ENCODE results near the gene IL15RA. TPM values are rescaled to one million over a fixed set of nuclear protein-coding genes. Genes with fewer than 3 reads are reported as not detected.

Gene IL15RA
- total and polyA plus RNA-seq, 4 donors, result 6.6 to 10.7 (median 9.4) TPM

- H3K4me1 ChIP-seq (ENCODE audit: control insufficient read depth in 4 of 4, insufficient read depth in 4 of 4, low read length in 3 of 4), result peaks cover 4 to 11% (median 10%) of the 10 kb centered on the region in 4 donors
- no peak for TF ChIP-seq JUND (IDR thresholded peaks at IDR 0.05)
- no peak for TF ChIP-seq YY1 (IDR thresholded peaks at IDR 0.05)
- TF ChIP-seq EGR1 (IDR thresholded peaks at IDR 0.05; ENCODE audit: low read depth in 2 of 2), result no peak
- TF ChIP-seq HNF4G (IDR thresholded peaks at IDR 0.05), result no peak
- H3K4me3 ChIP-seq (ENCODE audit: low read depth in 1 of 3, low read length in 3 of 3), result no peak overlapping the region
- WGBS, result 95% methylated on average over 18 of the region's 18 CpGs
- no peaks in the 10 kb centered on the region for H3K9me3 ChIP-seq (ENCODE audit: control insufficient read depth in 4 of 4, low read length in 3 of 4)
- H3K27ac ChIP-seq (ENCODE audit: low read depth in 1 of 2, low read length in 2 of 2), result no peak overlapping the region
- H3K27me3 ChIP-seq (ENCODE audit: control insufficient read depth in 4 of 4, insufficient read depth in 4 of 4, low read length in 3 of 4), result no peaks in the 10 kb centered on the region
- peaks cover 0 to 39% (median 23%) of the 10 kb centered on the region in 4 donors for H3K36me3 ChIP-seq (ENCODE audit: control insufficient read depth in 4 of 4, insufficient read depth in 3 of 4, low read depth in 1 of 4, low read length in 3 of 4)
- no peak for DNase-seq (ENCODE audit: low spot score)
- no peak overlapping the region for H3K9ac ChIP-seq (ENCODE audit: low read depth in 1 of 2, low read length in 2 of 2)
These were observed 17.0 kb downstream of the IL15RA start for GRCh38 chr10:5960070-5960972.

- TF ChIP-seq FOXA2 (IDR thresholded peaks at IDR 0.05) (no peak), EGR1 (IDR thresholded peaks at IDR 0.05; ENCODE audit: low read depth in 2 of 2) (no peak)
- no peak overlapping the region for H3K9ac ChIP-seq (ENCODE audit: low read depth in 1 of 2, low read length in 2 of 2)
- DNase-seq (ENCODE audit: low spot score), result no peak
- 87% methylated on average over 10 of the region's 10 CpGs for WGBS
- H3K27ac ChIP-seq (ENCODE audit: low read depth in 1 of 2, low read length in 2 of 2), result no peak overlapping the region
- peaks cover 0 to 39% (median 23%) of the 10 kb centered on the region in 4 donors for H3K36me3 ChIP-seq (ENCODE audit: control insufficient read depth in 4 of 4, insufficient read depth in 3 of 4, low read depth in 1 of 4, low read length in 3 of 4)
- H3K4me1 ChIP-seq (ENCODE audit: control insufficient read depth in 4 of 4, insufficient read depth in 4 of 4, low read length in 3 of 4), result peaks cover under 1 to 5% (median 4%) of the 10 kb centered on the region in 4 donors
- no peaks in the 10 kb centered on the region for H3K27me3 ChIP-seq (ENCODE audit: control insufficient read depth in 4 of 4, insufficient read depth in 4 of 4, low read length in 3 of 4)
- H3K9me3 ChIP-seq (ENCODE audit: control insufficient read depth in 4 of 4, low read length in 3 of 4), result no peaks in the 10 kb centered on the region
- no peak overlapping the region for H3K4me3 ChIP-seq (ENCODE audit: low read depth in 1 of 3, low read length in 3 of 3)
These were observed 17.7 kb downstream of the IL15RA start for GRCh38 chr10:5959581-5960069.

- no peak for DNase-seq (ENCODE audit: low spot score)
- WGBS, result 94% methylated on average over 5 of the region's 5 CpGs
These were observed 18.2 kb downstream of the IL15RA start for GRCh38 chr10:5959142-5959541.

GRCh38 chr10:5958675-5959074, 18.7 kb downstream of the IL15RA start:
- no peaks in the 10 kb centered on the region for H3K27me3 ChIP-seq (ENCODE audit: control insufficient read depth in 4 of 4, insufficient read depth in 4 of 4, low read length in 3 of 4)
- H3K4me1 ChIP-seq (ENCODE audit: control insufficient read depth in 4 of 4, insufficient read depth in 4 of 4, low read length in 3 of 4), result no peaks in the 10 kb centered on the region
- WGBS, result 93% methylated on average over 6 of the region's 6 CpGs
- no peaks in the 10 kb centered on the region for H3K9me3 ChIP-seq (ENCODE audit: control insufficient read depth in 4 of 4, low read length in 3 of 4)
- no peak overlapping the region for H3K27ac ChIP-seq (ENCODE audit: low read depth in 1 of 2, low read length in 2 of 2)
- peaks cover 1 to 41% (median 24%) of the 10 kb centered on the region in 4 donors for H3K36me3 ChIP-seq (ENCODE audit: control insufficient read depth in 4 of 4, insufficient read depth in 3 of 4, low read depth in 1 of 4, low read length in 3 of 4)
- DNase-seq (ENCODE audit: low spot score), result no peak
- H3K9ac ChIP-seq (ENCODE audit: low read depth in 1 of 2, low read length in 2 of 2), result no peak overlapping the region
- TF ChIP-seq FOXA1 (IDR thresholded peaks at IDR 0.05), result no peak
- no peak for TF ChIP-seq RAD21 (IDR thresholded peaks at IDR 0.05)
- TF ChIP-seq ZBTB33 (IDR thresholded peaks at IDR 0.05), result no peak
- TF ChIP-seq HNF4G (IDR thresholded peaks at IDR 0.05), result no peak
- TF ChIP-seq MAX (IDR thresholded peaks at IDR 0.05), result no peak
- no peak for TF ChIP-seq RXRA (IDR thresholded peaks at IDR 0.05)
- no peak for TF ChIP-seq HNF4A (conservative IDR thresholded peaks at IDR 0.05)
- TF ChIP-seq ATF3 (IDR thresholded peaks at IDR 0.05), result no peak
- TF ChIP-seq NR2F2 (IDR thresholded peaks at IDR 0.05), result no peak
- H3K4me3 ChIP-seq (ENCODE audit: low read depth in 1 of 3, low read length in 3 of 3), result no peak overlapping the region

More at GRCh38 chr10:5959142-5959541, 18.2 kb downstream of the IL15RA start:
- Histone ChIP-seq H3K4me3 (ENCODE audit: low read depth in 1 of 3, low read length in 3 of 3) (no peak overlapping the region), H3K9ac (ENCODE audit: low read depth in 1 of 2, low read length in 2 of 2) (no peak overlapping the region), H3K27ac (ENCODE audit: low read depth in 1 of 2, low read length in 2 of 2) (no peak overlapping the region), H3K27me3 (ENCODE audit: control insufficient read depth in 4 of 4, insufficient read depth in 4 of 4, low read length in 3 of 4) (no peaks in the 10 kb centered on the region), H3K4me1 (ENCODE audit: control insufficient read depth in 4 of 4, insufficient read depth in 4 of 4, low read length in 3 of 4) (no peaks in the 10 kb centered on the region), H3K36me3 (ENCODE audit: control insufficient read depth in 4 of 4, insufficient read depth in 3 of 4, low read depth in 1 of 4, low read length in 3 of 4) (peaks cover 0 to 39% (median 22%) of the 10 kb centered on the region in 4 donors), H3K9me3 (ENCODE audit: control insufficient read depth in 4 of 4, low read length in 3 of 4) (no peaks in the 10 kb centered on the region)
- TF ChIP-seq MAX (IDR thresholded peaks at IDR 0.05) (no peak), FOXA1 (IDR thresholded peaks at IDR 0.05) (no peak), HNF4G (IDR thresholded peaks at IDR 0.05) (no peak), RXRA (IDR thresholded peaks at IDR 0.05) (no peak), YY1 (IDR thresholded peaks at IDR 0.05) (no peak)
